GM19351 (cell line): Measurements from ENCODE around the gene PLEKHM2.

Experiments
- ATAC-seq: cut with Tn5 transposase; IDR thresholded peaks from one replicate; pipeline ENCODE4 v1.9.1; 2021; ENCODE audit warnings: mild to moderate bottlenecking, moderate library complexity; ENCODE audit not compliant: unreplicated experiment

The PLEKHM2 gene

GRCh38 chr1:15724949-15725880 is 41.1 kb downstream of the PLEKHM2 start:
- no peak for ATAC-seq

DNA sequence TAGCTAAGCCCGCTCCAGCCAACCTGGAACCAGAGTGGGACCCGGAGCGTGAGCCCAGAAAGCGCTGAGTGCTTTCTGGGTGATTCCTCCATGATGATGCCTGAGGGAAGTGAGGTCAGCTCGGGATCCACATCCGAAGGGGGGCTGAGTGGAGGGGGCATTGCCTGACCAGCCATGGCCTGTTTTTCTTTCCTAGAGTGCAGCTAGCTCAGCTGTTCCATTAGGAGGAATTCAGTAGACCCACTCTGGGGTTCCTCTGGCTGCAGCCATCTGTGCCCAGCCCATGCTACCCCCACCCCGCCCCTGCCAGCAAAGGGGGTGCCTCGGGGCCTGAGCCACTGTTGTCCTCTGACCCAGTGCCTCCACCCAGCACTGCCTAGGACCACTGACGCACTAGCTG is 42.4 kb downstream of the PLEKHM2 start:
- ATAC-seq, result no peak

DNA sequence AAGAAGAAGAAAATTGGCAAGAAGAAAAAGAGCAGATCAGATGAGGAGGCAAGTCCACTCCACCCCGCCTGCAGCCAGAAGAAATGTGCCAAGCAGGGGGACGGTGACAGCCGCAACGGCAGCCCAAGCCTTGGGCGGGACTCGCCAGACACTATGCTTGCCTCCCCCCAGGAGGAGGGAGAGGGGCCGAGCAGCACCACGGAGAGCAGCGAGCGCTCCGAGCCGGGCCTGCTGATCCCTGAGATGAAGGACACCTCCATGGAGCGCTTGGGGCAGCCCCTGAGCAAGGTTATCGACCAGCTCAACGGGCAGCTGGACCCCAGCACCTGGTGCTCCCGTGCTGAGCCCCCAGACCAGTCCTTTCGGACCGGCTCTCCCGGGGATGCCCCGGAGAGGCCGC is 42.9 kb downstream of the PLEKHM2 start:
- no peak for ATAC-seq

DNA sequence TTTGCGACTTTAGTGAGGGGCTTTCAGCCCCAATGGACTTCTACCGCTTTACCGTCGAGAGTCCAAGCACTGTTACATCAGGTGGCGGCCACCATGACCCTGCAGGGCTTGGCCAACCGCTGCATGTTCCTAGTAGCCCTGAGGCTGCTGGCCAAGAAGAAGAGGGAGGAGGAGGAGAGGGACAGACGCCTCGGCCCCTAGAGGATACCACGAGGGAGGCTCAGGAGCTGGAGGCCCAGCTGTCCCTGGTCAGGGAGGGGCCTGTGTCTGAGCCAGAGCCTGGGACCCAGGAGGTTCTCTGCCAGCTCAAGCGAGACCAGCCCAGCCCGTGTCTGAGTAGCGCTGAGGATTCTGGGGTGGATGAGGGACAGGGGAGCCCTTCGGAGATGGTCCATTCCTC is 43.3 kb downstream of the PLEKHM2 start:
- ATAC-seq, result no peak

GRCh38 chr1:15727866-15728534 is 43.9 kb downstream of the PLEKHM2 start:
- no peak for ATAC-seq

DNA sequence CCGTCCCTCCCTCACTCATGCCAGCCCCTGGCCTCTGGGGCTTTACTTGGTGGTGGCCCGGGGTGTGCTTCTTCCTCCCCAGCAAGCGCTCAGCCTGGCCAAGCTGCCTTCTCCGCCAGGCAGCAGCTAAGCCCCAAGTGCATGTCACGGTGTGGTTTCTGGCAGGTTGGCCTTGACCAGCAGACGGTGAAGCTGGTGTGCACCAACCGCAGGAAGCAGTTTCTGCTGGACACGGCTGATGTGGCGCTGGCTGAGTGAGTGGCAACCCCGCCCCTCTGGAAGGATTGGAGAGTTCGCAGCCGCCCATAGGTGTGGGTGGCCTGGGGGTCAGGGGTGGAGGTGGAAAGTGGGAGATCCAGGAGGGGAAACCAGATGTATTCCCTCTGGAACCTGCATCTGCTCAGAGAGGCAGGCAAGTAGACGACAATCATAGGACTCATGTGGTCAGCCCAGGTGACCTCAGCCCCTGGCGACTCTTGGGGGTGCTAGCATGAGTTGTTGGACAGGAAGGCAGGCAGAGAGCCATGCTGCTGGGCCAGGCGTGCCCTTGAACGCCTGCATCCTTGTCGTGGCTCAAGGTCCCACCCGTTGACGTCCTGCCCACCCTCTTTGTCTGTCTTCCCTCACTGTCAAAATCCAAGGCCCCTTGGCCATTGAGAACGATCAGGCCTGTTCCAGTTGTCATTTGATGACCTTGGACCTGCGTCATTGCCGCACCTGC is 45.0 kb downstream of the PLEKHM2 start:
- no peak for ATAC-seq

DNA sequence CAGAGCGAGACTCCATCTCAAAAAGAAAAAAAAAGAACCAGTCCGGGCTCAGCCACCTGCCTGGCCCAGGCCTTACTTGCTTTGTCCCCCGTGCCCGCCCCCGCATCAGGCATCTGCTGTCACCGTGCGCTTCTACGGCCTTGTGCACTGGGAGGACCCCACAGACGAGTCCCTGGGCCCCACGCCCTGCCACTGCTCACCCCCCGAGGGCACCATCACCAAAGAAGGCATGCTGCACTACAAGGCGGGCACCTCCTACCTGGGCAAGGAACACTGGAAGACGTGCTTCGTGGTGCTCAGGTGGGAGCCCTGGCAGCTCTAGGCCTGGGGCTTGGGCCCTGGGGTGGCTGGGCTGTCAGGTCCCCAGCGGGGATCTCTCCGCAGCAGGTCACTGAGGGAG is 46.3 kb downstream of the PLEKHM2 start:
- no peak for ATAC-seq

GRCh38 chr1:15730936-15731335 is 46.8 kb downstream of the PLEKHM2 start:
- ATAC-seq, result no peak

DNA sequence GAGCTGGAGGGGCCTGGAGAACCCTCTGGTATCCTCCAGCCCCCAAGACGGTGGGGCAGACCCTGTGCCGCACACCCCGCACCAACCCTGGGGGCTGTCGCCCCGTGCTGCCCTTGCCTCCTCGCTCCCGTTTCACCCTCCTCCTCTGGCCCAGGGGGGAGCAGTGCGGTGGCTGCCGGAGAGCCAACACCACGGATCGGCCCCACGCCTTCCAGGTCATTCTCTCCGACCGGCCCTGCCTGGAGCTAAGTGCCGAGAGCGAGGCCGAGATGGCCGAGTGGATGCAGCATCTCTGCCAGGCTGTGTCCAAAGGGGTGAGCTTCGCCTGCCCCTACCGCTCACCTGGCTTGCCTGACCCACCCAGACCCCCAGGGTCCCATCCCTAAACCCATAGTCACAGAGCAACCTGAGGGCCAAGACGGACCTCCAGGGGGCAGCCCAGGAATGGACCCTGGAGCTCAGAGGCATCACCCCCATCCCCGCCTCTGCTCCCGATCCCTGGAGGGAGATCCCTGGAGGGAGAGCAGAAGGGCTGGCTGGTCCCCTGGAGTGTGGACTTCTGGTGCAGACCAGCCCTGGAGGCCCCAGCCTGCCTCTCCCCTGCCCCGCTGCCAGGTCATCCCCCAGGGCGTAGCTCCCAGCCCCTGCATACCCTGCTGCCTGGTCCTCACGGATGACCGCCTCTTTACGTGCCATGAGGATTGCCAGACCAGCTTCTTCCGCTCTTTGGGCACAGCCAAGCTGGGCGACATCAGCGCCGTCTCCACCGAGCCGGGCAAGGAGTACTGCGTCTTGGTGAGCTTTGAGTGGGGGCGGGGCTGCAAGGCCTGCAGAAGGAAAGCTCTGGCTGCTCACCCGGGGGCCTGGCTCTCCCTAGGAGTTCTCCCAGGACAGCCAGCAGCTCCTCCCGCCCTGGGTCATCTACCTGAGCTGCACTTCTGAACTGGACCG is 47.9 kb downstream of the PLEKHM2 start:
- no peak for ATAC-seq

DNA sequence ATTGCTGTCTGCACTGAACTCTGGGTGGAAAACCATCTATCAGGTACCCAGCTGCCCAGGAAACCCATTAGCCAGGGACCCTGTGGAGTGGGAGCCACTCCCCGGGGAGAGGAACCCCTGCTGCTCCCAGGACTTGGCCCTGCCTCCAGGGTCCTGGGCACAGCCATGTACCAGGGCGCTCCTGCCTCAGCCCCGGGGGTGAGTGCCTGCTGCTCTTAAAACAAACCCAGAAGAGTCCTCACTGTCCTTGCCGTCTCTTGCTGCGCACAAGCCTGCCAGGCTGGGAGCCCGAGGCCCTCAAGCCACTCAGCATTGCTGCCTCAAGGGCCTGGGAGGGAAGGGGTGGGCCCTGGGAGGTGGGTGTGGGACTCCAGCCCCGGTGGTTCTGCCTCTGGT is 48.6 kb downstream of the PLEKHM2 start:
- no peak for ATAC-seq

GRCh38 chr1:15733218-15733725 is 49.2 kb downstream of the PLEKHM2 start:
- ATAC-seq, result no peak

GRCh38 chr1:15733726-15734226 is 49.7 kb downstream of the PLEKHM2 start:
- no peak for ATAC-seq

GRCh38 chr1:15734296-15734695 is 50.2 kb downstream of the PLEKHM2 start:
- ATAC-seq, result no peak

DNA sequence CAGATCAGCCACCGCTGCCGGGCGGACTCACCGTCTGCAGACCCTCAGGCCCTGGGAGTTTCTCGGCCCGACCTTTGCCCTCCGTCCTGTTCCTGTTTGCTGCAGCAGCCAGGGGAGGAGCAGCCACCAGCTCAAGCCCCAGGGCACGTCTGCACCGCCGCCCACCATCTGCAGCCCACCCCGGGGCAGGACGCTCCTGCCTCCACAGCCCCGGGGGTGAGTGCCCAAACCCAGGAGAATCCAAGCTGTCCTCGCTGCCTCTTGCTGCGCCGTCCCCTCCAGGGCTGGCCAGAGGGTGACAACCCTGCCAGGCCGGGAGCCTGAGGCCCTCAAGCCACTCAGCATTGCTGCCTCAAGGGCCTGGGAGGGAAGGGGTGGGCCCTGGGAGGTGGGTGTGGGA is 50.8 kb downstream of the PLEKHM2 start:
- ATAC-seq, result no peak

DNA sequence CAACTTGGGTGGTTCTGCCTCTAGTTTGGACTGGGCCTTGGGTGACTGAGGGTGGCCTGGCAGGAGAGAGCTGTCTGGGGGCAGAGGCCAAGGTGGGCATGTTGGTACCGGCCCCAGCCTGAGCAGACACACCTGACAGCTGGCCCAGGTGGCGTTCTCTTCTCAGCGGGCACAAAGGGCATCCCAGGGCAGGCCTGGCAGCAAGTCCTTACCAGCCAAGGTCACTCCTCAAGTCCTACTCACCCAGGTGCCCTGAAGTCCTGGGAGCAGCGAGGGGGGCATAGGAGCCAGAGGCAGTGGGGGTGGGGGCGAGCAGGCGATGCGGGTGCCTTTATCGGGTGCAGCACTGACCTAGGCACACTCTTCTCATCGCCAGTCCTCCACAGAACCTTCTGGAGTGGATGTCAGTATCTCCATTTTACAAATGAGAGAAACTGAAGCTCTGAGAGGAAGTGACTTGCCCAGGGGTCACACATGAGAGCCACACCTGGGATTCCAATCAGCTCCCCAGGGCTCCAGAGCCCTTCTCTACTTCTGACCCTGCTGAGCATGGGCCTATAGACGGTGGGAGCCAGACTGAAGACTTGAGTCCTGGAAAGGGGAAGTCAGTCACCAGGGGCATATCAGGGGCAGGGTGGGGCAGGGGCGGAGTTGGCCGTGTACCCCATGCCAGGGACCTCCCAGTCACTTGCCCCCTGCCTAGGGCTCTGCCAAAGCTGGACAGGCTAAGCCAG is 51.4 kb downstream of the PLEKHM2 start:
- ATAC-seq, result no peak

- ATAC-seq, result no peak
These were observed 52.1 kb downstream of the PLEKHM2 start, which contains the start of gene SLC25A34 for GRCh38 chr1:15736038-15736891. TSS of gene SLC25A34 (plus strand) at chr1:15736258. CDS start at chr1:15736486, 228 bp downstream.

DNA sequence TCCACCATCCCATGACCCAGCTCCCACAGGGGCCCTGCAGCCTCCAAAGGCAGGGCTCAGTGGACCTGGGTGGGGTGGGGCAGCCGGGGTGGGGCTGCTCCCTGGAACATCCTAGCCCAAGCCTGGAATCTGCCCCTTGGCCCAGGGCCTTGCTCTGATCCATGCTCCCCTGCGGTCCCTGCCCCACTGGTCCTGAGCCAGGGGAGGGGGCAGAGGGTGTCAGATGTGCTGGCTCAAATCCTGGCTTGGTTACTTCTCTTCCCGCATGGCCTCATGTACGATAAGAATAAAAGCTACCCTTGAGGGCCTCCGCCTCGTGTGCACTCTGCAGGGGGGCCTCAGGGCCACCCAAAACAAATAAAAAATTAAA is 52.8 kb downstream of the PLEKHM2 start:
- ATAC-seq, result no peak
